GM12864 (cell line): Measurements from ENCODE around the gene BRIP1.

ENCODE experiments used
- DNase-seq: peaks from one replicate; pipeline ENCODE4 v3.0.0-alpha.2; 2011; ENCODE audit warnings: low read depth
- H3K4me3 ChIP-seq: 2 replicates; pipeline ENCODE4 v1.5.1; 2011; ENCODE audit warnings: mild to moderate bottlenecking, low read depth, low read length, control low read depth
- TF ChIP-seq, protein P1 (sequence below): IDR thresholded peaks from 2 replicates; pipeline ENCODE4 v1.5.1; 2011; ENCODE audit warnings: low read depth, mild to moderate bottlenecking, moderate library complexity, low read length, control low read depth, inconsistent platforms; ENCODE audit errors: missing control alignments

BRIP1 gene

DNA sequence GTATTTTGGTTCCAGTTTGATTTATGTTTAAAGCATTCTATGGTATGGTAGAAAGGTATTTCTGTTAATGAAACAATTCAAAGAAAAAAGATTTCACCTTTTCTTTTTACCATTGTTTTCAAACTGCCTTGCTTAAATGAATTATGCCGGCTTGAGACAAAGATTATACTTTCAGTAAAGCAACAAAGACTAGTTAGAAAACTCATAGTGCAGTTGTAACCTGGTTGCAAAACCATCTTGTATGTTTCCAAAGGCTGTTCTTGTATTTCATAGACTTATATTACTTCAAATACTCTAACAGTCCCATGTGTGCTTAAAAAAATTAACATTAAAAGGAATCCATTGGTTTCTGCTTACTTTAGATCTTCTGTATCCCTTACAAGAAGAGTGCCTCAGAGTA is 153.8 kb downstream of the BRIP1 start:
- TF ChIP-seq, protein P1, sequence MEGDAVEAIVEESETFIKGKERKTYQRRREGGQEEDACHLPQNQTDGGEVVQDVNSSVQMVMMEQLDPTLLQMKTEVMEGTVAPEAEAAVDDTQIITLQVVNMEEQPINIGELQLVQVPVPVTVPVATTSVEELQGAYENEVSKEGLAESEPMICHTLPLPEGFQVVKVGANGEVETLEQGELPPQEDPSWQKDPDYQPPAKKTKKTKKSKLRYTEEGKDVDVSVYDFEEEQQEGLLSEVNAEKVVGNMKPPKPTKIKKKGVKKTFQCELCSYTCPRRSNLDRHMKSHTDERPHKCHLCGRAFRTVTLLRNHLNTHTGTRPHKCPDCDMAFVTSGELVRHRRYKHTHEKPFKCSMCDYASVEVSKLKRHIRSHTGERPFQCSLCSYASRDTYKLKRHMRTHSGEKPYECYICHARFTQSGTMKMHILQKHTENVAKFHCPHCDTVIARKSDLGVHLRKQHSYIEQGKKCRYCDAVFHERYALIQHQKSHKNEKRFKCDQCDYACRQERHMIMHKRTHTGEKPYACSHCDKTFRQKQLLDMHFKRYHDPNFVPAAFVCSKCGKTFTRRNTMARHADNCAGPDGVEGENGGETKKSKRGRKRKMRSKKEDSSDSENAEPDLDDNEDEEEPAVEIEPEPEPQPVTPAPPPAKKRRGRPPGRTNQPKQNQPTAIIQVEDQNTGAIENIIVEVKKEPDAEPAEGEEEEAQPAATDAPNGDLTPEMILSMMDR: no peak
- no peak overlapping the region for H3K4me3 ChIP-seq
- no peak for DNase-seq

DNA sequence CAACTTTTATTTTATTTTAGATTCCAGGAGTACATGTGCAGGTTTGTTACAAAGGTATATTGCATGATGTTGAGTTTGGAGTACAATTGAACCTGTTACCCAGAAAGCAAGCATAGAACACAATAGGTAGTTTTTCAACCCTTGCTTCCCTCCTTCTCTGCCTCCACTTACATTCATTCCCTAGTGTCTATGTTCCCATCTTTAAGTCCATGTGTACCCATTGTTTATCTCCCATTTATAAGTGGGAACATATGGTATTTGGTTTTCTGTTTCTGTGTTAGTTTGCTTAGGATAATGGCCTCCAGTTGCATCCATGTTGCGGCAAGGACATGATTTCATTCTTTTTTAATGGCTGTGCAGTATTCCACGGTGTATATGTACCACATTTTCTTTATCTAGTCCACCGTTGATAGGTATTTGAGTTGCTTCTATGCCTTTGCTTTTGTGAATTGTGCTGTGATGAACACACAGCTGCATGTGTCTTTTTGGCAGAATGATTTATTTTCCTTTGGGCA is 158.3 kb downstream of the BRIP1 start:
- H3K4me3 ChIP-seq: no peak overlapping the region
- TF ChIP-seq, protein P1: no peak
- no peak for DNase-seq

DNA sequence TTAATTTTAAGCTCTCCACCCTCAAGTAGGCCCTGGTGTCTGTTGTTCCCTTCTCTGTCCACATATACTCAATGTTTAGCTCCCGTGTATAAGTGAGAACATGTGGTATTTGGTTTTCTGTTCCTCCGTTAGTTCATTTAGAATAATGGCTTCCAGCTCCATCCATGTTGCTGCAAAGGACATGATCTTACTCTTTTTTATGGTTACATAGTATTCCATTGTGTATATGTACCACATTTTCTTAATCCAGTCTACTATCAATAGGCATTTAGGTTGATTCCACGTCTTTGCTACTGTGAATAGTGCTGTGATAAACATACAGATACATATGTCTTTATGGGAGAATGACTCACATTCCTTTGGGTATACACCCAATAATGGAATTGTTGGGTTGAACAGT is 160.9 kb downstream of the BRIP1 start:
- TF ChIP-seq, protein P1: no peak
- no peak for DNase-seq
- H3K4me3 ChIP-seq: no peak overlapping the region

DNA sequence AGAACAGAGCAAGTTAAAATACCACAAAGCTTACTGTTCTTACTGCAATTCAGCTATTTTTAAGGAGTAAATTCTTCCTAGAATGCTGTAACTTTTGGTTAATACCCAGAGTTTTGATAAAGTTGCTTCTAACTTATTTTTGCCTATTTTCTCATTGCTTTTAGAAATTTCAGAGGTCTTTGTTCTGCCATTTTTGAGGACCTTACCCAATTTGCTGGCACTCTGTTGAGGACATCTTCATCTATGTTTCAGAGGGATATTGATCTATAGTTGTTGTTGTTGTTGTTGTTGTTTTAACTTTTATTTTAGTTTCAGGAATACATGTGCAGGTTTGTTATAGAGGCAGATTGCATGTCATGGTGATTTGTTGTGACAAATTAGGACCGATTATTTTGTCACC is 161.3 kb downstream of the BRIP1 start:
- no peak overlapping the region for H3K4me3 ChIP-seq
- DNase-seq: no peak
- TF ChIP-seq, protein P1: no peak

DNA sequence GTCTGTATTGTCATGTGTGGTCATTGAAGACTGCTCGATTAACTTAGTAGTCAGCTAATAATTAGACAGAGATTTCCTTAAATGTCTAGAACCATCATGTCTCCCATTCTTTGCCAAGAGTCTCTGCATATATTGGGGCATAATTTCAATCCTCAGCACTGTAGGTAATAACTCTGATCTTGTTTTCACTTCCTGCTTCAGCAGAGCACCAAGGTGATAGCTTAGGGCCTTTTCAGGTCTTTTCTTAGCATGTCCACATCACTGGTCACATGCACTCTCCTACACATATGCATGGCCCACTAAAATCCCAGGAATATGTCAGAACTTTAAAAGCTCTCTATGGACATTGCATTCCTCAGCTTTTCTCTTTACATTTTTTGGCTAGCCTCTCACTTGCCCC is 162.0 kb downstream of the BRIP1 start:
- TF ChIP-seq, protein P1: no peak
- no peak overlapping the region for H3K4me3 ChIP-seq
- DNase-seq: no peak

DNA sequence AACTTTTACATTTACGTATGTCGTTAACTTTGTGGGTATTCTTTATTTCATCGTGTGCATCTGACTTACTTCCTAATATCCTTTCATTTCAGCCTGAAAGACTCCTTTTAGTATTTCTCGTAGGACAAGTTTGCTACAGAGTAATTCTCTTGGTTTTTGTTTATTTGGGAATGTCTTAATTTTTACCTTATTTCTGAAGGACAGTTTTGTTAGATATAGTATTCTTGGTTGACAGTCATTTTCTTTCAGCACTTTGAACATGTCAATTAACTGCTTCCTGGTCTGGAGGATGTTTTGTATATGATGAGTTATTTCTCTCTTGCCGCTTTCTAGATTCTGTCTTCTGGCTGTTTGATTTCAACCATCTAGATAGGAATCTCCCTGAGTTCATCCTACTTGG is 163.1 kb downstream of the BRIP1 start:
- no peak overlapping the region for H3K4me3 ChIP-seq
- TF ChIP-seq, protein P1: no peak
- DNase-seq: no peak

DNA sequence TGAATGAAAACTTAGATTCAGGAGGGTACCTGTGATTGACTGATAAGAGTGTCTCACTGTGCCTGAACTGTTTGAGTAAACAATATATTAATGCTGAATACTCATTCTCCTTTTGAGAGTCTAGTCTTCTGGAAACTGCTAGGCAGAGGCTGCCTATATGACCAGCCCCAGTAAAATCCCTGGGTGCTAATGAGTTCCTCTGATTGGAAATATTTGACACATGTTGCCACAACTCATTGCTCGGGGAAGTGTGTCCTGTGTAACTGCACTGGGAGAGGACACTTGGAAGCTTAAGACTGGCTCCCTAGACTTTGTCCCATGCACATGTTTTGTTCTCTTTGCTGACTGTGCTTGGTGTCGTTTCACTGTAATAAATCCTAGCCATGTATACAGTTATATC is 163.6 kb downstream of the BRIP1 start:
- H3K4me3 ChIP-seq: no peak overlapping the region
- TF ChIP-seq, protein P1: no peak
- DNase-seq: no peak
